OCI-LY3 (cell line): Measurements from ENCODE around the gene FIBCD1.

Experiments
- H2AFZ ChIP-seq: fragments of 200-600, 300-600 bp; shearing (Covaris generic); 2 replicates; pipeline ENCODE4 v1.6.0; 2014; ENCODE audit warnings: antibody characterized with exemption, low read depth, low read length
- H3K27ac ChIP-seq: fragments of 200-600, 300-600 bp; sonication (generic); 2 replicates; pipeline ENCODE4 v1.5.1; 2014; ENCODE audit warnings: mild to moderate bottlenecking, low read length, moderate library complexity, mixed read lengths
- H3K27me3 ChIP-seq: fragments of 200-600, 300-600 bp; sonication (generic); 2 replicates; pipeline ENCODE4 v1.6.1; 2014; ENCODE audit warnings: low read depth, low read length, mixed read lengths
- H3K36me3 ChIP-seq: fragments of 200-600, 300-600 bp; sonication (generic); replicated peaks from 2 replicates; pipeline ENCODE3; 2014; ENCODE audit warnings: low read depth, low read length, mixed read lengths
- H3K4me1 ChIP-seq: fragments of 300-600, 200-600 bp; sonication (generic); 2 replicates; pipeline ENCODE4 v1.6.1; 2014; ENCODE audit warnings: low read length, mixed read lengths
- H3K4me2 ChIP-seq: fragments of 200-600, 300-600 bp; sonication (generic); 2 replicates; pipeline ENCODE4 v1.6.1; 2014; ENCODE audit warnings: low read length, mixed read lengths
- H3K4me3 ChIP-seq: fragments of 300-600, 200-600 bp; sonication (generic); 2 replicates; pipeline ENCODE4 v1.5.1; 2014; ENCODE audit warnings: antibody characterized with exemption, mild to moderate bottlenecking, low read length, moderate library complexity
- H3K79me2 ChIP-seq: fragments of 300-600, 200-600 bp; shearing (Covaris generic); 2 replicates; pipeline ENCODE4 v1.6.1; 2014; ENCODE audit warnings: mild to moderate bottlenecking, low read length, mixed read lengths
- H3K9ac ChIP-seq: fragments of 300-600, 200-600 bp; shearing (Covaris generic); 2 replicates; pipeline ENCODE4 v1.6.0; 2014; ENCODE audit warnings: mild to moderate bottlenecking, low read length, moderate library complexity
- H3K9me3 ChIP-seq: fragments of 200-600, 300-600 bp; shearing (Covaris generic); 2 replicates; pipeline ENCODE4 v1.6.1; 2014; ENCODE audit warnings: low read length, mixed read lengths; ENCODE audit not compliant: insufficient read depth
- H4K20me1 ChIP-seq: fragments of 200-600, 300-600 bp; sonication (generic); 2 replicates; pipeline ENCODE4 v1.6.1; 2016; ENCODE audit warnings: low read length, mixed read lengths; ENCODE audit not compliant: insufficient read depth
- EZH2phosphoT487 ChIP-seq: fragments of 200-600 bp; shearing (Covaris generic); IDR thresholded peaks from 2 replicates; pipeline ENCODE4 v1.6.1; 2018; ENCODE audit warnings: antibody characterized with exemption, mixed run types, low read depth
- TF ChIP-seq, protein P1 (sequence below): fragments of 200-600, 300-600 bp; sonication (generic); IDR thresholded peaks from 2 replicates; pipeline ENCODE4 v1.5.1; 2014; ENCODE audit warnings: antibody characterized with exemption, low read length, low read depth

The FIBCD1 gene

DNA sequence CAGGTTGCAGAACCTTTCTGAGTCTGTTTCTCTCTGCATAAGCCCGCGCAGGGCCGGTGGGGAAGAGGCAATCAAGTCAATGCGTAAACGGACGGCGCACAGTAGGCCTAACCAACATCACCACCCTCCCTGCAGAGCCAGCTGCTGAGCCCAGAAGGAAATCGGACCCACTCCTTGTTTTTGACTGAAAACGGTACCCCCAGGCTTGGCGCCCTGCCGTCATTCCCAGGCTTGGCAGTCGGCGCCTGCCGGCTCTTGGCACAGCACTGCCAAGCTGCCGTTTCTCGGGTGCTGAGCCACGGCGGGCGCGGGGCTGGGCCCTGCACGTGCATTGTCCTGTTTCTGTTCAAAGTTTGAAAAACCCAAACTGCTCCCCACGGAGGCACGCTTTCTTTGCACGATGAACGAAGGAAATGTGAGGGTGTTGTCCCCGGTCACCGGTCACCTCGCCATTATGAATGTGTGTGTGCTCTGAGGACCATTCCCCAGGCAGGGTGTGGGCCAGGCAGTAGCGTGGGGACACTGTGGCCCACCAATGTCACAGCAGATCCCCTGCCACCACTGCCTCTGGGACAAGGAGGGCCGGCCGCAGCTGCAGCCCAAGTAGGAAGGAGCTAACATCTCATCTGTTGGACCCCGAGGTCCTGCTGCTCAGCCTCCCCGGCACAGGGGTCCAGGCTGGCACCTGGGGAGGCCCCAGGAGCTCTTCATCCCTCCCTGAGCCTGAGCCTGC, 20.1 kb downstream of the FIBCD1 start:
- H3K4me2 ChIP-seq: no peak overlapping the region
- H4K20me1 ChIP-seq: no peaks in the 10 kb centered on the region
- H3K79me2 ChIP-seq: no peaks in the 10 kb centered on the region
- H3K27me3 ChIP-seq: peaks cover 41% of the 10 kb centered on the region
- no peak overlapping the region for H3K4me3 ChIP-seq
- no peak for TF ChIP-seq EZH2phosphoT487
- TF ChIP-seq, protein P1, sequence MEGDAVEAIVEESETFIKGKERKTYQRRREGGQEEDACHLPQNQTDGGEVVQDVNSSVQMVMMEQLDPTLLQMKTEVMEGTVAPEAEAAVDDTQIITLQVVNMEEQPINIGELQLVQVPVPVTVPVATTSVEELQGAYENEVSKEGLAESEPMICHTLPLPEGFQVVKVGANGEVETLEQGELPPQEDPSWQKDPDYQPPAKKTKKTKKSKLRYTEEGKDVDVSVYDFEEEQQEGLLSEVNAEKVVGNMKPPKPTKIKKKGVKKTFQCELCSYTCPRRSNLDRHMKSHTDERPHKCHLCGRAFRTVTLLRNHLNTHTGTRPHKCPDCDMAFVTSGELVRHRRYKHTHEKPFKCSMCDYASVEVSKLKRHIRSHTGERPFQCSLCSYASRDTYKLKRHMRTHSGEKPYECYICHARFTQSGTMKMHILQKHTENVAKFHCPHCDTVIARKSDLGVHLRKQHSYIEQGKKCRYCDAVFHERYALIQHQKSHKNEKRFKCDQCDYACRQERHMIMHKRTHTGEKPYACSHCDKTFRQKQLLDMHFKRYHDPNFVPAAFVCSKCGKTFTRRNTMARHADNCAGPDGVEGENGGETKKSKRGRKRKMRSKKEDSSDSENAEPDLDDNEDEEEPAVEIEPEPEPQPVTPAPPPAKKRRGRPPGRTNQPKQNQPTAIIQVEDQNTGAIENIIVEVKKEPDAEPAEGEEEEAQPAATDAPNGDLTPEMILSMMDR: no peak
- no peak overlapping the region for H2AFZ ChIP-seq
- no peaks in the 10 kb centered on the region for H3K36me3 ChIP-seq
- no peak overlapping the region for H3K27ac ChIP-seq
- H3K9me3 ChIP-seq: no peaks in the 10 kb centered on the region
- no peak overlapping the region for H3K9ac ChIP-seq
- H3K4me1 ChIP-seq: no peaks in the 10 kb centered on the region

DNA sequence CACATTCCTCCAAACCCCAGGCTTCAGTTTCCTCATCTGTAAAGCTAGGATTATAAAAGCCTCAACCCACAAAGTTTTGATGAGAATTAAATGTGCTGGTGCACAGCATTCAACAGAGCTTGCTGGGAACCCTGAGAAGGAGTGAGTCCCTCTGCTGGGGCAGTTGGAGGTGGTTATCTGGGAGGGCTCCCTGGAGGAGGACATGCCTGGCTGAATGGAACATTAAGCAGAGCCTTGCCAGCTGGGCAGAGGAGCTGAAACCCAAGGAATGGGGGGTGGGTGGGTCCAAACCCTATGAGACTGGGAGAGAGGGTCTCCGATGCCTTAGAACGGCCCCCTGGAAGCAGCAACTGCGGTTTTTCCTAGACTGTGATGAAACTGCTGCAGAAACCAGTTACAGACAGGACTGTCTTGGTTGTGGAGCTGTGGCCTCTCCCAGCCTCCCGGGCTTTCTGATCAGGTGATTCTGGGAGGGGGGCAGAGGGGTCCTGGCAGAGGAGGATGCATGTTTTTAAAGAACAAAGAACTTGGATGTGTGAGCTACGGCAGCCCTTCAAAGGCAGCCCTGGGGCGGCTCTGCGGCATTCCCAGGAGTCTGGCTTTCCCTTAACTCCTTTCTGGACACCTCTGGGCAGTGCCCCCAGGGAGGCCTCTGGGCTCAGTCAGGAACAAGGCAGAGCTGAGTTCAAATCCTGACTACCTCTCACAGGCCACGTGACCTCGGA, 20.8 kb downstream of the FIBCD1 start:
- H3K27ac ChIP-seq: no peak overlapping the region
- no peaks in the 10 kb centered on the region for H3K4me1 ChIP-seq
- no peaks in the 10 kb centered on the region for H3K79me2 ChIP-seq
- no peak overlapping the region for H2AFZ ChIP-seq
- no peak overlapping the region for H3K4me2 ChIP-seq
- TF ChIP-seq EZH2phosphoT487: no peak
- TF ChIP-seq, protein P1: no peak
- peaks cover 37% of the 10 kb centered on the region for H3K27me3 ChIP-seq
- no peaks in the 10 kb centered on the region for H4K20me1 ChIP-seq
- no peak overlapping the region for H3K9ac ChIP-seq
- H3K4me3 ChIP-seq: no peak overlapping the region
- no peaks in the 10 kb centered on the region for H3K36me3 ChIP-seq
- H3K9me3 ChIP-seq: no peaks in the 10 kb centered on the region

DNA sequence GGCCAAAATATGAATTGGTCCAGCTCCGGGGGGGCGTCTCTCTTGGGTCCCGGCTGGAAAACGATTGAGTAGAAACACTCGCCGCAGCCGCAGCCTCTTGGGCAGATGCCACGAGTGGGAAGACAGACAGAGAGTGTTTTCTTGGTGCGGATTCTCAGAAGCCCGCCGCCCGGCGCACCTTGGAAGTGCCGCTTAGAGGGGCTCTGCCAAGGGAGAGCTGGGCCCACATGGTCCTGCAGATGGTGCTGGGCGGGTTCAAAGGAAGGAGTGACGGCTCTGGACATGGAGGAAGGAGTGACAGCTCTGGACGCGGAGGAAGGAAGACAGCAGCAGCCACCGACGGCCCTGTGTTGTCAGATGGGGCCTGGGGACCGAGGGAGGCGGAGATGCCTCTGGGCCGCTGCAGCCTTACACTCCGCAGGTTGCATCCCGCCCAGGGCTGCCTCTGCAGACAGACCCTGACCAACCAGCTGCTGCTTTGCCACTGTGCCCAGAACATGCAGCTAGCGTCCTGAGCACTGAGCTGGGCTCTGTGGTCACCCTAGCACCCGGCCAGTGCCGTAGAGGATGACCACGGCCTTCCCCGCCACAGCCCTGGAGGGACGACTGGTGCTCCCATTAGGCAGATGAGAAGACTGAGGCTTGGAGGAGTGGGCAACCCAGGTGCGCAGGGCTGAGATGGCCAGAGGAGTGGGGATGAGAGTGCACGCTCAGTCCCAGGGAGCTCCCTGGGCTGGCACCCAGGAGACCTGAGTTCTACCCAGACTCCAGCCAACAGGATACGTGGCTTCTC, 21.7 kb downstream of the FIBCD1 start:
- Histone ChIP-seq H3K27me3 (peaks cover 29% of the 10 kb centered on the region), H3K9me3 (no peaks in the 10 kb centered on the region), H3K79me2 (no peaks in the 10 kb centered on the region), H2AFZ (no peak overlapping the region), H3K4me2 (no peak overlapping the region), H3K36me3 (no peaks in the 10 kb centered on the region), H3K4me3 (no peak overlapping the region), H3K27ac (no peak overlapping the region), H4K20me1 (no peaks in the 10 kb centered on the region), H3K9ac (no peak overlapping the region), H3K4me1 (no peaks in the 10 kb centered on the region)
- no peak for TF ChIP-seq EZH2phosphoT487
- TF ChIP-seq, protein P1: no peak

DNA sequence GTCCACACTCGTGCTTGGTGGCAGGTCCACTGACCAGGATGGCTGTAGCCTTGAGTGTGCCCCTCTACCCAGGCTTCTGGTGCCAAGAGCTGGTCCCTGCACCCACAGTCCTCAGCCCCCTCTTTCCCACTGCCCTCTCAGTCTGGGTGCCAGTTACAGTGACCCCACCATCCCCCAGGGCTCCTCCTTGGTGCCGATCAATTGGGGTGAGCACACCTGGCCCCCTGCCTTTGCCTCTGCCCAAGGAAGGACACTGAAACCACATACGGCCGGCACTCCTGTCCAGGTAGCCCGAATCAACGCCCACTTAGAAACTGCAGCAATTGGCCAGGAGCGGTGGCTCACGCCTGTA, 24.0 kb downstream of the FIBCD1 start:
- Histone ChIP-seq H3K36me3 (no peaks in the 10 kb centered on the region), H3K4me2 (no peak overlapping the region), H3K9ac (no peak overlapping the region), H4K20me1 (no peaks in the 10 kb centered on the region), H3K9me3 (no peaks in the 10 kb centered on the region), H3K4me3 (no peak overlapping the region), H3K27ac (no peak overlapping the region), H3K27me3 (peaks cover 9% of the 10 kb centered on the region; the same call in 1 of the 2 replicates), H3K4me1 (no peaks in the 10 kb centered on the region), H3K79me2 (no peaks in the 10 kb centered on the region), H2AFZ (no peak overlapping the region)
- TF ChIP-seq EZH2phosphoT487: no peak
